ENCODE data around the gene MAP2K7. TPM values are rescaled to one million over a fixed set of nuclear protein-coding genes. Genes with fewer than 3 reads are reported as not detected.

The MAP2K7 gene
- total RNA-seq = 10 to 100 TPM; 48.0 to 50.1 TPM

GRCh38 chr19:7903244-7904073 lies at the start of gene MAP2K7:
TSS of gene MAP2K7 (plus strand) at chr19:7903877. CDS start at chr19:7903945, 68 bp downstream.

GRCh38 chr19:7874076-7874896 lies 29.4 kb upstream of the MAP2K7 start, which contains the start of gene PRR36:
TSS of gene PRR36 (minus strand) at chr19:7874390. CDS start at chr19:7873689, 701 bp downstream.

GRCh38 chr19:7888145-7888825 lies 15.4 kb upstream of the MAP2K7 start, which contains the start of gene LRRC8E:
TSS of gene LRRC8E (plus strand) at chr19:7888510. CDS start at chr19:7895604, 7,094 bp downstream.

GRCh38 chr19:7914598-7915045 lies 10.9 kb downstream of the MAP2K7 start, which contains the start of gene TGFBR3L:
TSS of gene TGFBR3L (plus strand) at chr19:7914830.

GRCh38 chr19:7919610-7920518 lies 16.2 kb downstream of the MAP2K7 start, which contains the start of gene SNAPC2:
TSS of gene SNAPC2 (plus strand) at chr19:7920338. CDS start at chr19:7920367, 29 bp downstream.

GRCh38 chr19:7926021-7926726 lies 22.5 kb downstream of the MAP2K7 start, which contains the start of gene CTXN1:
TSS of gene CTXN1 (minus strand) at chr19:7926135. CDS start at chr19:7925538, 597 bp downstream.

GRCh38 chr19:7943444-7944176 lies 39.9 kb downstream of the MAP2K7 start, which contains the start of gene TIMM44:
TSS of gene TIMM44 (minus strand) at chr19:7943666. CDS start at chr19:7943651, 15 bp downstream.

Other genes with a start within 250 kb of the MAP2K7 start
- gene RETN, start 234.8 kb upstream of the MAP2K7 start, total RNA-seq = under 1 TPM in 1 of 2 experiments, not detected in 1; 0.88 TPM
- not detected for gene MCEMP1, start 226.8 kb upstream of the MAP2K7 start, total RNA-seq
- gene TRAPPC5, start 223.0 kb upstream of the MAP2K7 start, total RNA-seq = 10 to 100 TPM; 87.8 to 89.7 TPM
- gene FCER2, start 201.7 kb upstream of the MAP2K7 start, total RNA-seq = not detected
- not detected for gene CLEC4G, start 171.8 kb upstream of the MAP2K7 start, total RNA-seq
- gene CD209, start 156.3 kb upstream of the MAP2K7 start, total RNA-seq = not detected
- gene CLEC4M, start 140.6 kb upstream of the MAP2K7 start, total RNA-seq = not detected
- 10 to 100 TPM; 10.1 to 12.0 TPM for gene EVI5L, start 73.7 kb upstream of the MAP2K7 start, total RNA-seq
- under 1 TPM; 0.22 to 0.33 TPM for gene PRR36, start 29.5 kb upstream of the MAP2K7 start, total RNA-seq
- not detected for gene LRRC8E, start 15.4 kb upstream of the MAP2K7 start, total RNA-seq
- gene TGFBR3L, start 11.0 kb downstream of the MAP2K7 start, total RNA-seq = 1 to 10 TPM; 1.4 to 2.1 TPM
- gene SNAPC2, start 16.5 kb downstream of the MAP2K7 start, total RNA-seq = 10 to 100 TPM; 17.4 to 23.8 TPM
- not detected for gene CTXN1, start 22.3 kb downstream of the MAP2K7 start, total RNA-seq
- gene TIMM44, start 39.8 kb downstream of the MAP2K7 start, total RNA-seq = 10 to 100 TPM; 46.9 to 48.3 TPM
- 10 to 100 TPM; 78.4 to 85.2 TPM for gene ELAVL1, start 101.8 kb downstream of the MAP2K7 start, total RNA-seq
- 1 to 10 TPM; 4.5 to 6.0 TPM for gene CCL25, start 148.9 kb downstream of the MAP2K7 start, total RNA-seq
- not detected for gene FBN3, start 245.7 kb downstream of the MAP2K7 start, total RNA-seq

All from activated naive CD4-positive, alpha-beta T cell treated with anti-CD3 and anti-CD28 coated beads, Interleukin-2, amount 10 ng/mL, durations not matched to agents 5 hours and 36 hours (primary cell).